ENCODE data around the gene CTNND2. TPM values are rescaled to one million over a fixed set of nuclear protein-coding genes. Genes with fewer than 3 reads are reported as not detected.

The CTNND2 gene
- total RNA-seq, 1 experiment from 2014 or later = 7.0 TPM

- Histone ChIP-seq H3K23me2 (ENCODE audit: insufficient read length, low read depth, low read length, poor library complexity, severe bottlenecking) (no peaks in the 10 kb centered on the region), H2BK15ac (ENCODE audit: low read depth, low read length) (no peak overlapping the region), H3K23ac (ENCODE audit: insufficient read length, low read depth, low read length) (no peak overlapping the region), H4K5ac (ENCODE audit: insufficient read length, low read depth, low read length) (no peak overlapping the region), H3T11ph (ENCODE audit: low read length) (no peak overlapping the region), H3K9ac (ENCODE audit: extremely low read depth, insufficient read length, low read length) (no peak overlapping the region), H4K20me1 (ENCODE audit: control insufficient read depth, insufficient read depth, insufficient read length) (no peaks in the 10 kb centered on the region), H4K91ac (ENCODE audit: insufficient read length, low read depth, low read length) (no peak overlapping the region), H3K79me1 (ENCODE audit: insufficient read depth, low read depth, low read length, poor library complexity, severe bottlenecking) (no peaks in the 10 kb centered on the region), H3K79me2 (ENCODE audit: insufficient read depth, low read length) (no peaks in the 10 kb centered on the region), H2BK12ac (ENCODE audit: insufficient read length, low read depth, low read length) (no peak overlapping the region), H3K27ac (ENCODE audit: insufficient read length, low read depth, low read length) (no peak overlapping the region), H2BK120ac (ENCODE audit: low read depth, low read length, poor library complexity, severe bottlenecking) (no peak overlapping the region), H3K18ac (ENCODE audit: insufficient read length, low read depth, low read length) (no peak overlapping the region), H3K4me1 (ENCODE audit: insufficient read depth, low read length) (no peaks in the 10 kb centered on the region), H2BK20ac (ENCODE audit: low read depth, low read length, poor library complexity, severe bottlenecking) (no peak overlapping the region), H3K27me3 (ENCODE audit: insufficient read depth, low read length) (no peaks in the 10 kb centered on the region), H3K9me3 (ENCODE audit: control insufficient read depth, low read depth, low read length) (no peaks in the 10 kb centered on the region), H3K14ac (ENCODE audit: insufficient read depth, low read length) (no peak overlapping the region), H3K4me2 (ENCODE audit: insufficient read depth, insufficient read length, low read length) (no peak overlapping the region), H3K4ac (ENCODE audit: low read depth, low read length) (no peak overlapping the region), H2AFZ (ENCODE audit: low read length) (no peak overlapping the region), H3K56ac (ENCODE audit: insufficient read length, low read depth, low read length) (no peak overlapping the region), H4K8ac (replicated peaks; ENCODE audit: insufficient read length, low read depth, low read length) (no peak overlapping the region), H2BK5ac (ENCODE audit: insufficient read length, low read length) (no peak overlapping the region), H2AK5ac (ENCODE audit: insufficient read length, low read length) (no peak overlapping the region)
- no CpG with 5 or more reads among the region's 2 CpGs for WGBS (ENCODE audit: extremely low coverage, insufficient read length, low lambda C conversion rate)
- H3K4me3 Mint-ChIP-seq = no peak overlapping the region
- H3K27me3 Mint-ChIP-seq (ENCODE audit: low read depth) = peaks cover 24% of the 10 kb centered on the region
- peaks cover 10 to 23% of the 10 kb centered on the region in 2 experiments for H3K4me1 Mint-ChIP-seq
- H3K36me3 Mint-ChIP-seq (ENCODE audit: insufficient read depth in 1 of 3, low read depth in 3 of 3) = no peaks in the 10 kb centered on the region
- no peak for TF ChIP-seq CTCF (conservative IDR thresholded peaks at IDR 0.05)
- no peak for DNase-seq
- H3K9me3 Mint-ChIP-seq = no peaks in the 10 kb centered on the region
- H3K27ac Mint-ChIP-seq = no peak overlapping the region
Measured at GRCh38 chr5:10985721-10986110, 918.5 kb downstream of the CTNND2 start.
